Measurements from ENCODE around the gene ILRUN.
"Not testable (repeated sequence)": the region's sequence is repeated elsewhere in the genome, so short reads cannot be mapped to it uniquely, and the experiment has no call there.

- not testable (repeated sequence) for TF ChIP-seq CTCF (conservative IDR thresholded peaks at IDR 0.05; ENCODE audit: low read length); EZH2phosphoT487 (IDR thresholded peaks at IDR 0.05; ENCODE audit: borderline replicate concordance, low read depth, low read length)
Observed at GRCh38 chr6:34719646-34720045, 23.1 kb upstream of the ILRUN start.
